Astrocyte (in vitro differentiated cells and primary cell): Measurements from ENCODE around the gene PRR15L. TPM values are rescaled to one million over a fixed set of nuclear protein-coding genes. Genes with fewer than 3 reads are reported as not detected.
"Not testable (repeated sequence)": the region's sequence is repeated elsewhere in the genome, so short reads cannot be mapped to it uniquely, and the experiment has no call there.

Experiments used
- DNase-seq: peaks from one replicate; pipeline ENCODE4 v3.0.0-alpha.2; 2010; ENCODE audit warnings: low read depth
- FAIRE-seq: peaks from 2 replicates; lab custom pipeline; 2011; peaks lifted over from hg19 to GRCh38; lab: Jason Lieb, UNC
- H2AFZ ChIP-seq: 2 replicates; pipeline ENCODE4 v1.6.0; 2012; ENCODE audit warnings: low read depth, low read length, inconsistent platforms
- H3K27ac ChIP-seq: 2 replicates; pipeline ENCODE4 v1.5.1; 2011; ENCODE audit warnings: low read depth, low read length, inconsistent platforms
- H3K27me3 ChIP-seq: 2 replicates; pipeline ENCODE4 v1.6.0; 2011; ENCODE audit warnings: low read length, inconsistent platforms; ENCODE audit not compliant: insufficient read depth
- H3K36me3 ChIP-seq: 2 replicates; pipeline ENCODE4 v1.5.1; 2011; ENCODE audit warnings: low read length, inconsistent platforms; ENCODE audit not compliant: insufficient read depth
- H3K4me1 ChIP-seq: 2 replicates; pipeline ENCODE4 v1.5.1; 2011; ENCODE audit warnings: low read length, inconsistent platforms; ENCODE audit not compliant: insufficient read depth
- H3K4me2 ChIP-seq: 2 replicates; pipeline ENCODE4 v1.6.0; 2012; ENCODE audit warnings: low read length, inconsistent platforms
- H3K4me3 ChIP-seq: 2 replicates; pipeline ENCODE4 v1.5.1; 2011; ENCODE audit warnings: low read depth, mild to moderate bottlenecking, low read length, inconsistent platforms; ENCODE audit not compliant: insufficient read depth
- H3K79me2 ChIP-seq: 2 replicates; pipeline ENCODE4 v1.6.0; 2012; ENCODE audit warnings: mild to moderate bottlenecking, low read length, inconsistent platforms; ENCODE audit not compliant: insufficient read depth
- H3K9ac ChIP-seq: 2 replicates; pipeline ENCODE4 v1.6.0; 2012; ENCODE audit warnings: mild to moderate bottlenecking, low read length, inconsistent platforms
- H3K9me3 ChIP-seq: 2 replicates; pipeline ENCODE4 v1.5.1; 2012; ENCODE audit warnings: low read depth, mild to moderate bottlenecking, low read length, inconsistent platforms; ENCODE audit not compliant: insufficient read depth
- H4K20me1 ChIP-seq: 2 replicates; pipeline ENCODE4 v1.6.0; 2012; ENCODE audit warnings: low read length, inconsistent platforms; ENCODE audit not compliant: insufficient read depth
- H3K27ac Mint-ChIP-seq: one replicate; pipeline ENCODE4 v1.8.0; 2021; ENCODE audit warnings: mild to moderate bottlenecking, mixed read lengths; ENCODE audit not compliant: unreplicated experiment
- H3K27me3 Mint-ChIP-seq: one replicate; pipeline ENCODE4 v1.8.0; 2021; ENCODE audit warnings: low read depth, mixed read lengths; ENCODE audit not compliant: unreplicated experiment
- H3K36me3 Mint-ChIP-seq: one replicate; pipeline ENCODE4 v1.8.0; 2021; ENCODE audit warnings: low read depth, mixed read lengths; ENCODE audit not compliant: unreplicated experiment
- H3K4me1 Mint-ChIP-seq: one replicate; pipeline ENCODE4 v1.8.0; 2021; ENCODE audit warnings: low read depth, mixed read lengths; ENCODE audit not compliant: unreplicated experiment
- H3K4me3 Mint-ChIP-seq: one replicate; pipeline ENCODE4 v1.8.0; 2021; ENCODE audit warnings: mild to moderate bottlenecking, moderate library complexity, mixed read lengths; ENCODE audit not compliant: unreplicated experiment
- H3K9me3 Mint-ChIP-seq: one replicate; pipeline ENCODE4 v1.8.0; 2021; ENCODE audit warnings: mild to moderate bottlenecking, mixed read lengths; ENCODE audit not compliant: unreplicated experiment
- CTCF ChIP-seq: IDR thresholded peaks from 2 replicates; pipeline ENCODE4 v1.5.1; 2011; ENCODE audit warnings: low read depth, mild to moderate bottlenecking, inconsistent platforms, low read length, moderate library complexity; ENCODE audit not compliant: insufficient read depth
- EZH2 ChIP-seq: IDR thresholded peaks from 2 replicates; pipeline ENCODE4 v1.6.1; 2012; ENCODE audit warnings: mild to moderate bottlenecking, low read length, inconsistent platforms; ENCODE audit not compliant: insufficient read depth
- total RNA-seq: library from RNA; stranded (reverse); gene quantifications from 2 replicates; pipeline ENCODE4 v1.2.1, GENCODE V29; 2021

Gene PRR15L
- total RNA-seq, 1 donor from 2014 or later: not detected

GRCh38 chr17:47925678-47925988 lies 32.0 kb downstream of the PRR15L start:
- Mint-ChIP-seq H3K36me3 (peaks cover 35% of the 10 kb centered on the region), H3K27ac (no peak overlapping the region), H3K27me3 (no peaks in the 10 kb centered on the region), H3K9me3 (no peaks in the 10 kb centered on the region), H3K4me1 (peaks cover 6% of the 10 kb centered on the region), H3K4me3 (no peak overlapping the region)
- Histone ChIP-seq H2AFZ (no peak overlapping the region), H3K36me3 (peaks cover 13% of the 10 kb centered on the region), H3K9me3 (no peaks in the 10 kb centered on the region), H3K27me3 (no peaks in the 10 kb centered on the region), H3K4me3 (no peak overlapping the region), H4K20me1 (no peaks in the 10 kb centered on the region), H3K9ac (no peak overlapping the region), H3K79me2 (no peaks in the 10 kb centered on the region), H3K27ac (no peak overlapping the region), H3K4me1 (peaks cover 10% of the 10 kb centered on the region), H3K4me2 (peak overlapping the region; percentile 44)
- DNase-seq (no peak), FAIRE-seq (no peak)
- TF ChIP-seq CTCF (no peak), EZH2 (no peak)

DNA sequence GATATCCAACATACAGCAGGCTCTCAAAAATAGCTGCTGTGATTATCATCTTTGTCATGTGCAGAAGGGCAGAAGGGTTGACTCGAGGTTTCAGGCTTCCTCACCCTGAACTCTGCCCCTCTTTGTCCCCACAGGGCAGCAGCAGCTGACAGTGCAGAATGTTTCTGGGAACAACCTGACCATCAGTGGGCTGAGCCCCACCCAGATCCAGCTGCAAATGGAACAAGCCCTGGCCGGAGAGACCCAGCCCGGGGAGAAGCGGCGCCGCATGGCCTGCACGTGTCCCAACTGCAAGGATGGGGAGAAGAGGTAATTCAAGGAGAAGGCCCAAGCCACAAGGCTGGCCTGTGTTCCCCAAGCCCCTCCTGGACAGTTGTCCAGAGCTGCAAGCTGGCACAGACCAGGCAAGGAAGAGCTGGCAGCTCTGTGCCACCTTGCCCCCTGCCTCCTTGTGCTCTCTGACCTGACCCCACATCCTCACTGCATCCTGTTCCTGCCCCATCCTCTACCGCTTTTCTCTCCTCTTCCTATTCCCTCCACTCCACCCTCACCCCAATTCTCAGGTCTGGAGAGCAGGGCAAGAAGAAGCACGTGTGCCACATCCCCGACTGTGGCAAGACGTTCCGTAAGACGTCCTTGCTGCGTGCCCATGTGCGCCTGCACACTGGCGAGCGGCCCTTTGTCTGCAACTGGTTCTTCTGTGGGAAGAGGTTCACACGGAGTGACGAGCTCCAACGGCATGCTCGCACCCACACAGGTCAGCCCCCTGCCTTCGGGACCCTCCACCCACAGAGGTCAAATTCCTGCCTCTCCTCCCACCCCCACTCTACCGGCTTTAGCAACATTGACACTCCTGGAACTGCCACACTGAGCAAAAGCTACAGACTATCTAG lies 32.7 kb downstream of the PRR15L start:
- Histone ChIP-seq H3K9me3 (no peaks in the 10 kb centered on the region), H3K27ac (no peak overlapping the region), H3K36me3 (peaks cover 10% of the 10 kb centered on the region), H3K9ac (no peak overlapping the region), H3K4me2 (peak overlapping the region; percentile 44), H3K4me1 (peaks cover 10% of the 10 kb centered on the region), H3K79me2 (no peaks in the 10 kb centered on the region), H2AFZ (no peak overlapping the region), H4K20me1 (no peaks in the 10 kb centered on the region), H3K4me3 (no peak overlapping the region), H3K27me3 (no peaks in the 10 kb centered on the region)
- DNase-seq (peak; percentile 32), FAIRE-seq (no peak)
- Mint-ChIP-seq H3K27me3 (no peaks in the 10 kb centered on the region), H3K4me1 (peaks cover 6% of the 10 kb centered on the region), H3K36me3 (peaks cover 35% of the 10 kb centered on the region), H3K27ac (no peak overlapping the region), H3K4me3 (no peak overlapping the region), H3K9me3 (no peaks in the 10 kb centered on the region)
- TF ChIP-seq EZH2 (no peak), CTCF (no peak)

GRCh38 chr17:47919889-47920288 lies 37.8 kb downstream of the PRR15L start:
- not testable (repeated sequence) for H3K4me1 Mint-ChIP-seq, H3K36me3 ChIP-seq, H3K4me1 ChIP-seq, H3K9me3 ChIP-seq, H3K27ac Mint-ChIP-seq, H3K27me3 ChIP-seq, H3K4me2 ChIP-seq, H3K9ac ChIP-seq, H2AFZ ChIP-seq, FAIRE-seq, H3K27me3 Mint-ChIP-seq, DNase-seq, H3K79me2 ChIP-seq, H3K9me3 Mint-ChIP-seq, H3K4me3 Mint-ChIP-seq, H3K4me3 ChIP-seq, H4K20me1 ChIP-seq, H3K27ac ChIP-seq
- H3K36me3 Mint-ChIP-seq: peaks cover 16% of the 10 kb centered on the region
